Colonic mucosa (tissue), 4 donors: ENCODE data around the gene NRG3. TPM values are rescaled to one million over a fixed set of nuclear protein-coding genes. Genes with fewer than 3 reads are reported as not detected.

Experiments used
- DNase-seq: peaks from one replicate; pipeline ENCODE4 v3.0.0-alpha.2; 2020
- H3K27ac ChIP-seq: fragments of 200-600 bp; one replicate; pipeline ENCODE4 v1.8.0; 2021
- H3K27me3 ChIP-seq: fragments of 200-600 bp; one replicate; pipeline ENCODE4 v1.8.0; 2021
- H3K36me3 ChIP-seq: fragments of 200-600 bp; one replicate; pipeline ENCODE4 v1.8.0; 2021
- H3K4me1 ChIP-seq: fragments of 200-600 bp; one replicate; pipeline ENCODE4 v1.8.0; 2021; ENCODE audit warnings: mild to moderate bottlenecking
- H3K4me3 ChIP-seq: fragments of 200-600 bp; one replicate; pipeline ENCODE4 v1.8.0; 2021
- H3K9ac ChIP-seq, 2 donors: one replicate each; pipeline ENCODE4 v1.7.0; 2013; ENCODE audit warnings: control low read depth in 2 of 2, low read depth in 2 of 2, low read length in 2 of 2
- H3K9me3 ChIP-seq: fragments of 200-600 bp; one replicate; pipeline ENCODE4 v1.8.0; 2021
- intact Hi-C: fragments of 100-400 bp; cut with DNase I; formaldehyde crosslinking; loops from one replicate; pipeline ENCODE4 v1.14.1; 2022
- total RNA-seq, 2 donors: library from RNA; stranded (reverse); fragmentation: NEBNext Ultra II Directional in 1 of 2; extraction: Animal tissue kit (Norgen Biotek cat#: 25700) in 1 of 2; gene quantifications; one replicate each; pipeline ENCODE4 v1.2.1, GENCODE V29; 2021
- TF ChIP-seq, protein P1 (sequence below): fragments of 200-600 bp; IDR thresholded peaks from one replicate; pipeline ENCODE4 v1.8.0; 2022; ENCODE audit warnings: antibody characterized with exemption, mild to moderate bottlenecking
- donor health status: healthy.
- donor health status: DM: no; HTN: no; CAD: no.
- donor health status: DM: no; HTN: no; CAD: no.

The NRG3 gene
- total RNA-seq, 2 donors from 2014 or later, result 0.24 TPM; not detected in 1

DNA sequence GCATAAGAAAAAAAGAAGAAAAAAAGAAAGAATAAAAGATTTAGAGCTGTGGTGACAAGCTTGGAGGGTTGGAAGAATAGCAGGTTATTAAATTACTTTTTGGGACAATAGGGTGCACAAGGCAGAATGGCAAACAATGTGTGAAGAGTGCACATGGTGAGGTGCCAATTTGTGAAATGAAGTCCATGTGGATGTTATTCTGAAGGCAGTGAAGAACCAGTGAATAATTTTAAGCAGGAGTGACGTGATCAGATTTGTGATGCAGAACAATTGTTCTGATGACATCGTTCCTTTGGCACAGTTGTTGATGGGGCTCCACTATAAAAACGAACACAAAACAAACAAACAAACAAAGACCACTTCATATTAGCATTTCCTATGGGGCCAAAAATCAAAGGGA lies 700.3 kb downstream of the NRG3 start:
- Histone ChIP-seq H3K9me3 (no peaks in the 10 kb centered on the region), H3K27ac (no peak overlapping the region), H3K36me3 (no peaks in the 10 kb centered on the region), H3K4me3 (no peak overlapping the region), H3K27me3 (no peaks in the 10 kb centered on the region), H3K9ac (no peak overlapping the region), H3K4me1 (no peaks in the 10 kb centered on the region)
- TF ChIP-seq, protein P1, sequence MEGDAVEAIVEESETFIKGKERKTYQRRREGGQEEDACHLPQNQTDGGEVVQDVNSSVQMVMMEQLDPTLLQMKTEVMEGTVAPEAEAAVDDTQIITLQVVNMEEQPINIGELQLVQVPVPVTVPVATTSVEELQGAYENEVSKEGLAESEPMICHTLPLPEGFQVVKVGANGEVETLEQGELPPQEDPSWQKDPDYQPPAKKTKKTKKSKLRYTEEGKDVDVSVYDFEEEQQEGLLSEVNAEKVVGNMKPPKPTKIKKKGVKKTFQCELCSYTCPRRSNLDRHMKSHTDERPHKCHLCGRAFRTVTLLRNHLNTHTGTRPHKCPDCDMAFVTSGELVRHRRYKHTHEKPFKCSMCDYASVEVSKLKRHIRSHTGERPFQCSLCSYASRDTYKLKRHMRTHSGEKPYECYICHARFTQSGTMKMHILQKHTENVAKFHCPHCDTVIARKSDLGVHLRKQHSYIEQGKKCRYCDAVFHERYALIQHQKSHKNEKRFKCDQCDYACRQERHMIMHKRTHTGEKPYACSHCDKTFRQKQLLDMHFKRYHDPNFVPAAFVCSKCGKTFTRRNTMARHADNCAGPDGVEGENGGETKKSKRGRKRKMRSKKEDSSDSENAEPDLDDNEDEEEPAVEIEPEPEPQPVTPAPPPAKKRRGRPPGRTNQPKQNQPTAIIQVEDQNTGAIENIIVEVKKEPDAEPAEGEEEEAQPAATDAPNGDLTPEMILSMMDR, result no peak
- intact Hi-C loops, result no loop called here
- no peak for DNase-seq

DNA sequence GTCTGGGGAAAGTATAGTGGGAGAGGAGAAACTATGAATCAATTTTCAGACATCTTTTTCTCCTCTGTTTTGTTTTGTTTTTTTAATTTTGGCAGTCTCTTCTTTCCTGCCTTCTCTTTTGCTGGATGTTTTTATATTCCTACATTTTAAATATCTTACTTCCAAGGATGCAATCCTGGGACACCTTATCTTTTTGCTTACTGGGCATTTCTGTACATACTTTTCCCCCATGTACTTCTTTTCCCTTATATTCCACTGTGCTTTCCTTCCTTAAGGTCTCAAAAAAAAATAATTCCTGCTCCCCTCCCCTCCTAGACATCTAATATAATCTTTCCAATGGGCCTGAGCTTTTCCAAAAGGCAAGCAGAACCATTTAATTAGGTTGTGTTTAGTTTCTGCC lies 701.1 kb downstream of the NRG3 start:
- H3K4me1 ChIP-seq, result no peaks in the 10 kb centered on the region
- no peak overlapping the region for H3K9ac ChIP-seq
- H3K4me3 ChIP-seq, result no peak overlapping the region
- no peaks in the 10 kb centered on the region for H3K27me3 ChIP-seq
- intact Hi-C loops, result no loop called here
- no peak overlapping the region for H3K27ac ChIP-seq
- H3K9me3 ChIP-seq, result no peaks in the 10 kb centered on the region
- H3K36me3 ChIP-seq, result no peaks in the 10 kb centered on the region
- TF ChIP-seq, protein P1, result no peak
- DNase-seq, result no peak

DNA sequence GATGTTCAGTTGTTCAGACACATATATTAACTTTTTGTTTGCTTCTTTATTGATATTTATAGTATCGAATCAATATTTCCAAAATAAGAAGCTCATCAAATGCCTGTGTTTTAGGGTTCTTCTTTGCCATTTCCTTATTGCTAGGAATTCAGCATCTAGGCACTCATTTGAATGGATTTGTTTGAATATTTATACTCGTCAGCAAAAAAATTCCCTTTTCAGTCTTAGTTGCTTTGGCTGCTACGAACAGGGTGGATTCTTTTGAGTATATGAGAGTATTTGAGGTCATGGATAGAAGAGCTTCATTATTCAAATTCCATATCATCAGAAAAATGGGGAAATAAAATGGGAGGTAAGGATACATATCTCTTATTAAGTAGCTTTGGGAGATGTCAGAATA lies 706.9 kb downstream of the NRG3 start:
- TF ChIP-seq, protein P1, result no peak
- H3K4me3 ChIP-seq, result no peak overlapping the region
- intact Hi-C loops, result no loop called here
- no peaks in the 10 kb centered on the region for H3K36me3 ChIP-seq
- H3K27me3 ChIP-seq, result no peaks in the 10 kb centered on the region
- DNase-seq, result no peak
- no peaks in the 10 kb centered on the region for H3K9me3 ChIP-seq
- H3K9ac ChIP-seq, result no peak overlapping the region
- no peaks in the 10 kb centered on the region for H3K4me1 ChIP-seq
- no peak overlapping the region for H3K27ac ChIP-seq

DNA sequence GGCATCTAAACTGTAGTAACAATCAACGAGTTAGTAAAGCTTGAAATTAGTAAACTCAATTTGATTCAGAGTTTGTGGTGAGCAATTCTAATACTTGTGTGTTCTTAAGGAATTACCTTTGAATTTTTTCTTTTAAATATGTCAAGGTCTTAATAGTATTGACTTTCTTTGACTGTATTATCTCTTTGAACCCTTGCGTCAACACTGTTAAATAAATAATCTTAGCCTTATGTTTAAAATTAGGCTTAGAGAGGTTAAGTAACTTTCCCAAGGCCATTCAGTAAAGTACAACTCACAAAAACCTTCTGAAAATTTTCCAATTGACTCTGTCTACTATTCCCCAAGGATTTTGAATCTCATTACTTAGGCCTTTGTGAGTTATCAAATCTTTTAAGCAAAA lies 716.4 kb downstream of the NRG3 start:
- H3K4me1 ChIP-seq, result no peaks in the 10 kb centered on the region
- H3K9ac ChIP-seq, result no peak overlapping the region
- intact Hi-C loops, result no loop called here
- no peaks in the 10 kb centered on the region for H3K27me3 ChIP-seq
- H3K4me3 ChIP-seq, result no peak overlapping the region
- H3K27ac ChIP-seq, result no peak overlapping the region
- no peaks in the 10 kb centered on the region for H3K9me3 ChIP-seq
- H3K36me3 ChIP-seq, result no peaks in the 10 kb centered on the region
- DNase-seq, result no peak
- TF ChIP-seq, protein P1, result no peak

DNA sequence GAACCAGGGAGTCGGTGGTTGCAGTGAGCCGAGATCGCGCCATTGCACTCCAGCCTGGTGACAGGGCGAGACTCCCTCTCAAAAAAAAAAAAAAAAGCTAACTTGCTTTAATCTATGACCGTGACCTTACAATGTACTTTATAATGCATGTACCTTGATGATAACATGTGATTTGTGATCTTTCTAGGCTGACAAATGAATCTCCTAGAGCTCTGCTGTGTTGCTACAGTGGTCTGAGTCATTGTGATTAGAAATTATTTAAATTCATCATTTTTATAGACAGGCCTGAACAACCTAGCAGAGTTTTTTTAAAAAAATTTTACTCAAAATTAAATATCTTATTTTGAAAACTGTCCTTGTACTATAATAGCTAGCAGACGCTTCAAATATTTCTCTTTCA lies 722.8 kb downstream of the NRG3 start:
- no peak overlapping the region for H3K4me3 ChIP-seq
- no peak for DNase-seq
- intact Hi-C loops, result no loop called here
- TF ChIP-seq, protein P1, result no peak
- H3K27me3 ChIP-seq, result no peaks in the 10 kb centered on the region
- H3K36me3 ChIP-seq, result no peaks in the 10 kb centered on the region
- H3K9me3 ChIP-seq, result no peaks in the 10 kb centered on the region
- H3K9ac ChIP-seq, result no peak overlapping the region
- no peaks in the 10 kb centered on the region for H3K4me1 ChIP-seq
- no peak overlapping the region for H3K27ac ChIP-seq

DNA sequence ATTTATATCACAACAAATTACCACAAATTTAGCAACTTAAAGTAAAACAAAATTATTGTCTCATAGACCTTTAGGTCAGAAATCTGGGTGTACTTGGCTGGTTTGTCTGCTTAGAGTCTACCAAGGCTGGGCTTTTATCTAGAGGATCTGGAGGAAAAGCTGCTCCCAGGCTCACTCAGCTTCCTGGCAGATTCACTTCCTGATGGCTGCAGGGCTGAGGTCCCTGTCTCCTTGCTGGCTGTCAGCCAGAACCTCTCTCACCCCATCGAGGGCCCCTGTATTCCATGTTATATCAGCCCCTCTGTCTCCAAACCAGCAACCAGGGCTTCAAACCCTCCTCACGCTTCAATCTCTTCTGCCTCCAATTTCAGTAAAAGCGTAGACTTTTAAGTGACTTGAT lies 734.9 kb downstream of the NRG3 start:
- Histone ChIP-seq H3K4me1 (no peaks in the 10 kb centered on the region), H3K9me3 (no peaks in the 10 kb centered on the region), H3K9ac (no peak overlapping the region), H3K27me3 (no peaks in the 10 kb centered on the region), H3K4me3 (no peak overlapping the region), H3K27ac (no peak overlapping the region), H3K36me3 (no peaks in the 10 kb centered on the region)
- intact Hi-C loops, result no loop called here
- TF ChIP-seq, protein P1, result no peak
- DNase-seq, result no peak
